HG02571 (cell line): ENCODE data around the gene GJA9.
"Not testable (repeated sequence)": the region's sequence is repeated elsewhere in the genome, so short reads cannot be mapped to it uniquely, and the experiment has no call there.

Experiments used
- ATAC-seq: cut with Tn5 transposase; IDR thresholded peaks from one replicate; pipeline ENCODE4 v1.9.1; 2021; ENCODE audit warnings: mild to moderate bottlenecking, moderate library complexity; ENCODE audit not compliant: unreplicated experiment

GJA9 gene

DNA sequence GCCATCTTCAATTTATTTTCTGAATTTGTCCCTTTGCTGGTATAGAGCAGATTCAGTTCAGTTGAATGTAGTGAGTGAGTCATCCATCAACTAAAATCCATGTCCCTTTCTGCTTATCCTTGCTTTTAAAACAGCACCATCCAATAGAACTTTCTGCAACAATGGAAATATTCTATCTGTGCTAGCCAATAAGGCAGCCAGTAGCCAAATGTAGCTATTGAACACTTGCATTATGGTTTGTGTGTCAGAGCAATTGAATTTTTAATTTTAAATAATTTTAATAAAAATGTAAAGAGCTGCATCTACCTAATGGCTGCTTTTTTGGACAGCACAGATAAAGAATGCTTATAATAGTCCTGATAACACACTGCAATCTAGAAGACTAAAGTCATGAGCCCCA is at the start of gene GJA9:
TSS of gene GJA9 (minus strand) at position 101 of the 400 bp plus-strand sequence. CDS start 5,489 bp downstream, outside the sequence.
- no peak for ATAC-seq

GRCh38 chr1:38929476-38929875 is 48.1 kb upstream of the GJA9 start:
- ATAC-seq = no peak

DNA sequence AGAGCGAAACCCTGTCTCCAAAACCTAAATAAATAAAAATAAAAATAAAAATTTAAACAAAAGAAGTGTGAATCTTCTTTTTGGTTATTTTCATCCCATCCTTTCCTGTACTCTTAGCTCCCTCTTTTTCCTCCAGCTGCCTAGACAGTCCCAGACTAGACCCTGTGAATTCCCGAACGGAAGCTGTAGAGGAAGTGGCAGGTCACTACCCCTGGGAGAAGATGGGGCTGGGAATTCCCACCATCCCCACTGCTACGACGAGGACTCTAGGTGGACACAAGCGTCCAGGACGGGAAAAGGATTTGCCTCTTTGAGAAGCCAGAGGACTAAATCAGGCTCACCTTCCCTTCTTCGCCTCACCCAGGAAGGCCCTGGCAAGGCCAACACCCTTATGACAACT is 47.7 kb upstream of the GJA9 start:
- ATAC-seq = no peak

- no peak for ATAC-seq
Observed at GRCh38 chr1:38926091-38926490, 44.7 kb upstream of the GJA9 start.

DNA sequence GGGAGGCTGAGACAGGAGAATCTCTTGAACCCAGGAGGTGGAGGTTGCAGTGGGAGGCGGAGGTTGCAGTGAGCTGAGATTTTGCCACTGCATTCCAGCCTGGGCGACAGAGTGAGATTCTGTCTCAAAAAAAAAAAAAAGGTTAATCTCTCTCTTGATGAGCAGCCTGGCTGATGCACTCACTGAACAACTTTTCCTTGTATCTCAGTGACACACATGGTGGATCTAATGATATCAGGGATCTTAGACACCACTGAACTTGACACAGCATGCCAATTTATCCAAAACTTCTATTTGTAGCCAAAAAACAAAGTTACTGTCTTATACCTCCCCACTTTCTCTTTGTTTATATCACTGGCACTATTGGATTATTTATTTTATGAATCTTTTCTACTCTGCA is 44.0 kb upstream of the GJA9 start:
- no peak for ATAC-seq

DNA sequence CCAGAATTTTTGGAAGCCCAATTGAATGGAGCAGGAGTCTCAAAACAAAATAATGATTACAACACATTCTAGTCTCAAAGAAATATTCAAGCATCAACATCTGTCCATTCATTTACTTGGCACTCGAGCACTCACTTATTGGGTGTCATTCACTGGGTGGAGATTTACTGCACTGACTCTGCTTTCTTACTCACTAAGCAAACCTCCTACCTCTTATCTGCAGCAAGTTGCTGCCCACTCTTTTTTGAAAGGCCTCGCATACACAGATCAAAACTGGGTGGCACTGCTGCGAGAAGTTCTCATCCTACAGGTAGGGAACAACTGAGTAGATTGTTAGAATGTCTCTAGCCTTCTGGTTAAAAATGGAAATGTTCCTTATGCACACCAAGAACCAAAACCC is 42.2 kb upstream of the GJA9 start:
- no peak for ATAC-seq

- no peak for ATAC-seq
Observed at GRCh38 chr1:38919130-38919529, 37.7 kb upstream of the GJA9 start.

GRCh38 chr1:38918568-38918967 is 37.2 kb upstream of the GJA9 start:
- no peak for ATAC-seq

DNA sequence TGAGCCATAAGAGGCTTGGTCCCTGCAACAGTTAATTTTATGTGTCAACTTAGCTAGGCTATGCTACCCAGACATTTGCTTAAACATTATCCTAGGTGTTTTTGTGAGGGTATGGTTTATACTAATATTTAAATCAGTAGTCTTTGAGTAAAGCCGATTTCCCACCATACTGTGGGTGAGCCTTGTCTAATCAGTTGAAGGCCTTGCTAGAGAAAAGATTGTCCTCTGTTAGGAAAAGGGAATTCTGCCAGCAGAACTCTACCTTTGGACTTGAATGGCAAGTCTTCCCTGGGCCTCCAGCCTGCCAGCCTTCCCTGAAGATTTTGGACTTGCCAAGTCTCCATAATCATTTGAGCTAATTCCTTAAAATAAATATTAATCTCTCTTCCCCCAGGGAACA is 36.4 kb upstream of the GJA9 start:
- no peak for ATAC-seq

DNA sequence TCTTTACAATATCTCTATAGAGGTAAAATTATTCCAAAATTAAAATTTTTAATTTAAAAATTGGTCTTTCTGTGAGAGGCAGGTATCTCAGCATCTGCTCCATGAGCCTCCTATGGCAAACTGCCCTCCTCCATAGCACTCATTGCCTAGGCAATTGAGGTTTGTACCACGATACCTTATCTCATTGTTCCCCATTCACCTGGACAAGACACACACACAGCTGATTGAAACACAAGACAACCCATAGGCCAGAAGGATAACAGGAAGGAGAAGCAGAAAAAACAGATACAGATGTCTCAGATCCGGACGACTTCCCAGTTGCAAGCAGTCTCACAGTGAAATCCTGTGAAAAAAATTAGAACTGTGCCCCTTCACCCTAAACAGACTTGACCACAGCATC is 36.0 kb upstream of the GJA9 start:
- no peak for ATAC-seq

DNA sequence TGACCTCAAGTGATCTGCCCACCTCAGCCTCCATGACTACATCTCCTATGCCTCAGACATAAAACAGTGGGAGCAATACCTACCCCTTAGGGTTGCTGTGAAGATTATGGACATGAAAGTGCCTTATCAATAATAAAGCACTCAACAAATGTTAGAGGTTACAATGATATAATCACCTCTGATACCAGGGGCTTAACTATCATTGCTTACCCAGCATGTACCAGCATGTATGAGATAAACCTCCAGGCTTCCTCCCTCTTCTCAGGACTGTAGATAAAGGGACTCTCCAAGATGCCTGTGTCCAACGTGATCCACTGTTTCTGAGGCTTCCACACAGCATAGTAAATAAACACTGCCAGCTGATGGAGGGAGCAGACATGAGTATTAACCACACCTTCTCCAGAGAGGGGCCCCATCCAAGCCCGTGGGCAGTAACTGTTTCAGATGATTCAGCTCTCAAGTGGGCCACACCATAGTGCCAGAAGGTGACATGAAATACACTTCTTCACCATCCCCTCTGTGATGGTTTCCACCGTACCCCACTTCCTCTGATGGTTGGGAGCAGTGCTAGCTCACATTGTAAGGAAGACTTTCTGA is 34.1 kb upstream of the GJA9 start:
- ATAC-seq = no peak

DNA sequence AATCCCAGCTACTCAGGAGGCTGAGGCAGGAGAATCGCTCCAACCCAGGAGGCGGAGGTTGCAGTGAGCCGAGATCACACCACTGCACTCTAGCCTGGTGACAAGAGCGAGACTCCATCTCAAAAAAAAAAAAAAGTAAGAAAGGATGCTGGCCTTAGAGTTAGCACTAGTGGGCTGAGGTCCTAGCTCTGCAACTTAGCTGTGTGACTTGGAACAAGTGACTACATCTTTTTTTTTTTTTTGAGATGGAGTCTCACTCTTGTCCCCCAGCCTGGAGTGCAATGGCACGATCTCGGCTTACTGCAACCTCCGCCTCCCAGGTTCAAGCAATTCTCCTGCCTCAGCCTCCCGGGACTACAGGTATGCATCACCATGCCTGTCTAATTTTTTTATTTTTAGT is 33.5 kb upstream of the GJA9 start:
- ATAC-seq = not testable (repeated sequence)

DNA sequence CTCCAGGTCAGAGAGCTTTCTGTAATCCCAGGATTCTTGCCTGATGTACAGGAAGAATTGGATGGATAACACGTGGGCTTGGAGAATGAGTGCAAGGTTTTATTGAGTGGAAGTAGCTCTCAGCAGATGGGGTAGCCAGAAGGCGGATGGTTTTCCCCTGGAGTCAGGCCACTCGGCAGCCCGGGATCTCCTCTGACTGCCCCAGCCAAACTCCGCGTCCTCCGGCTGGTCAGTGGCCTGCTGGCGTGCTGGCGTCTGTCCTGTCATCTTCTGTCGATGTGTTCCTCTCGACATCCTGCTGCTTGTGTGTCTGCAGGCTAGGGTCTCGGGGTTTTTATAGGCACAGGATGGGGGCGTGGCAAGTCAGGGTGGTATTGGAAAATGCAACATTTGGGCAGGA is 27.4 kb upstream of the GJA9 start:
- no peak for ATAC-seq

GRCh38 chr1:38905985-38906384 is 24.6 kb upstream of the GJA9 start:
- no peak for ATAC-seq

GRCh38 chr1:38899560-38899959 is 18.2 kb upstream of the GJA9 start:
- ATAC-seq = no peak

DNA sequence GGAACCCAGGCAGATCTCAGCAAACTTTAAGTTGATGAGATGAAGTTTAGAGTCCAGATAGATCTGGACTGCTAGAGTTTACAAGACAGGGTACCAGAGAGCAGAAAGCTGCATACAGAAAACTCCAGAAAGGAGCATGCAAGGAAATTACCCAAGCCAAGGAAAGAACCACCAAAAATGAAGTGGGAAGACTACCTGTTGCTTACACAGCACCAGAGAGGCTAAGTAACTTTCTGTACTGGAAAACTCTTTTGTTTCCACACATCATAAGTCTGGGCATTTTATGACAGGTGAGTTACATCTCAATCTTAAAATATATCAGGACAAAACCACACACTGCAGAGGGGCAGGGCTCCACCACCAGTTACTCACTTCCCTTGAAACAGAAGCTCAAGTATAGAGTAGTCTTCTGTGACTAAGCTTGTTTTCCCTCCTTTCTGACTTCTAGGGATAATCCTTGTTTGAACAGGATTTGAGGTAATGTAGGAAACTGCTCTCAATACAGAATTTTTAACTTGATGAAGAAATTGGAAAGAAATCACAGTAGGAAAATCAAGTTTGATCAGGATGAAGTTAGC is 17.4 kb upstream of the GJA9 start:
- no peak for ATAC-seq

DNA sequence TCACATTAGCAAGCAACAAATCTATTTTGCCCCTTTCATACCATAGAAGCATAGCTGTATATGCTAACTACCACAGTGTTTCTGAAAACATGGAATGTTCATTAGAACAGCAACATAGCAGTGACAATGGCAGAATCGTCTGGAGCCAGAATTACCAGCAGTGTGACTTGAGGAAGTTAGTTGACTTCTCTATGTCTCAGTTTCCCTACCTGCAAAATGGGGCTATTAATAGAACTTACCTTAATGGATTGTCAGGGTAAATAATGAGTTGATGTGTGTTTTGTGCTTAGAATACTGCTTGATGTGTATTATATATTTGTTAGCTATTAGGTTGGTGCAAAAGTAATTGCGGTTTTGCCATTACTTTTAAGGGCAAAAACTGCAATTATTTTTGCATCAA is 14.8 kb upstream of the GJA9 start:
- ATAC-seq = no peak

GRCh38 chr1:38892976-38893375 is 11.6 kb upstream of the GJA9 start:
- ATAC-seq = no peak

DNA sequence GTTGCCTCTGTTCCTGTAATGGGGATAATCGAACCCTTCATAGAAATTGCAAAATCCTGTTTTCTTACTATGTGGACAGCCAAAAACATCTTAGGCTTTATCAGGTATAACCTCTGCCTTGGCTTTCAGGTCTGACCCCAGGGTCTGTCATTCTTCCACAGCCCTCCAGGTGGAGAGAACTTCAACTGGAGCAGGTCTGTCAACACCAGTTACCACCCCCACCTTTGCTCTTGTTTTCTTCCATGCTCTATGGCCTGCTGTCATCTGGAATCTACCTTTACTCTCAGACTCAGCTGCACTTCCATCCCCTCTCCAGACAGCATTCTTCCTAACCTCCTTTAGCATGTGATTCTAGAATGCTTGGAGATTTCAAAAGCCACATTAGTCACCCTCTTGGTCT is 10.4 kb upstream of the GJA9 start:
- ATAC-seq = no peak

GRCh38 chr1:38889589-38889988 is 8.2 kb upstream of the GJA9 start:
- no peak for ATAC-seq

DNA sequence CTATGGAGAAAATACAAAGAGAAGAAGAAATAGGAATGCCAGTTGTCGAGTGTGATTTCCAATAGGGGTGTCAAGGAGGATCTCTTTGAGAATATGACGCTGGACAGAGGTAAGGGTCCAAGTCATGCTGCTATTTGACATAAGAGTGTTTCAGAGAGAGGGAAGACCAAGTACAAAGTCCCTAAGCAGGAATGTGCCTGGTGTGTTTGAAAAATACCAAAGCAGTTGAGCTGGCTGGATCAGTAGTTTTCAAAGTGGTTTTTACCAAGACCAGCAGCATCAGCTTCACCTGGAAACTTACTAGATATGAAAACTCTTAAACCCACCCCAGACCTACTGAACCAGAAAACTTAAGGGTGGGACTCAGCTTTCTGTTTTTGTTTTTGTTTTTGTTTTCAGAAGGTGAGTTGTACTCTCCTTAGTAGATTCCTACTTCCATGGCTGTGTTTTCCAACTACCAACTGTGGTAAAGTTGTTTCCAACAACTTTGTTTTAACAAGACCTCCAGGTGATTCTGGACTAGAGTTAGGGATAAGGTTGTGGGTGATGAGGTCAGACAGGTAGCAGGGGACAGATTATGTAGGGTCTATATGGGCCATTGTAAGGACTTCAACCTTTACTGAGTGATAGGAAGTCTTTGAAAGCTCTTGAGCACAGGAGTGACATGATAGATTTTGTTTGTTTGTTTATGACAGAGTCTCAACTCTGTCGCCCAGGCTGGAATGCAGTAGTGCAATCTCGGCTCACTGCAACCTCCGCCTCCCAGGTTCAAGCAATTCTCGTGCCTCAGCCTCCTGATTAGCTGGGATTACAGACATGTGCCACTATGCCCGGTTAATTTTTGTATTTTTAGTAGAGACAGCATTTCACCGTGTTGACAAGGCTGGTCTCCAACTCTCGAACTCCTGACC is 7.3 kb upstream of the GJA9 start:
- no peak for ATAC-seq

- no peak for ATAC-seq
Observed at GRCh38 chr1:38885092-38885491, 3.7 kb upstream of the GJA9 start.
